ENCODE measurements around the gene CLTRN. TPM values are rescaled to one million over a fixed set of nuclear protein-coding genes. Genes with fewer than 3 reads are reported as not detected.

Gene CLTRN
- total and polyA plus RNA-seq, 2 of the 13 experiments (the other 11 are each of a cell fraction or from before 2014, with no cell fraction given), result 0.37 to 0.53 TPM

GRCh38 chrX:15623054-15623453 lies 41.6 kb downstream of the CLTRN start (continued):
- no peak for TF ChIP-seq SP4 (CRISPR knock-in tag; IDR thresholded peaks at IDR 0.05)
- no peak for TF ChIP-seq RORA (CRISPR knock-in tag; IDR thresholded peaks at IDR 0.05)
- no peak for TF ChIP-seq PAXIP1 (CRISPR knock-in tag; conservative IDR thresholded peaks at IDR 0.05)
- TF ChIP-seq, protein P1, sequence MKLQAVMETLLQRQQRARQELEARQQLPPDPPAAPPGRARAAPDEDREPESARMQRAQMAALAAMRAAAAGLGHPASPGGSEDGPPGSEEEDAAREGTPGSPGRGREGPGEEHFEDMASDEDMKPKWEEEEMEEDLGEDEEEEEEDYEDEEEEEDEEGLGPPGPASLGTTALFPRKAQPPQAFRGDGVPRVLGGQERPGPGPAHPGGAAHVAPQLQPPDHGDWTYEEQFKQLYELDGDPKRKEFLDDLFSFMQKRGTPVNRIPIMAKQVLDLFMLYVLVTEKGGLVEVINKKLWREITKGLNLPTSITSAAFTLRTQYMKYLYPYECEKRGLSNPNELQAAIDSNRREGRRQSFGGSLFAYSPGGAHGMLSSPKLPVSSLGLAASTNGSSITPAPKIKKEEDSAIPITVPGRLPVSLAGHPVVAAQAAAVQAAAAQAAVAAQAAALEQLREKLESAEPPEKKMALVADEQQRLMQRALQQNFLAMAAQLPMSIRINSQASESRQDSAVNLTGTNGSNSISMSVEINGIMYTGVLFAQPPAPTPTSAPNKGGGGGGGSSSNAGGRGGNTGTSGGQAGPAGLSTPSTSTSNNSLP (IDR thresholded peaks at IDR 0.05; ENCODE audit: low read depth, low read length), result no peak

DNA sequence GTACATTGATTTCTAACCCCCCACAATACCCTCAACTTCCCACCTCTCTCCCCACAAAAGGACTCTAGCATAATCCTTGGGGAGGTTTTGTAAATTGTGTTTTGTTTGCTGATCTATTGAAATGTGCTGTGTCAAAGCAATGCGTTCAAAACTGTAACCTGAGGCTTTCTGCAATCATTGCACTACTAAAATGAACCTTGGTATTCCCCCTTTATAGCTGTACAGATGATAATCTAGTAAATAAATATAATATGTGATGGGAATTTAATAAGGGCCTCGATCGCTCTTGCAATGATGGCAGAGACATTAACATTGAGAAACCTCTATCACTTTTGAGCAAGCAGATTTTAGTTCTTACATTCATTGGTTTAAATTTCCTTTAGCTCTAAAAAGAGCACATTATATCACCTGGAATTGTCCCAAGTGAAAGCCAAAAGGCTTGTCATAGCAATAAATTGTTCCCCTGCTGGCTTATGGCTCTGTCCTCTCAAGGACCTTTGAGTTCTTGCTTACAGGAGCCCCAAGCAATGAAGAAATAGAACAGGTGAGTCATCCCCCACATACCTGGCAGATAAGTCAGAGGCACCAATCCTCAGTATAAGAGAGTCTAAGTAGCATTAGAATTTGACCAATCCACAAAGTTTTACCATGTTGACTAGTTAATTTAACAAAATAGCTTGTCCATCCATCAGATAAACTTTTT lies 45.4 kb downstream of the CLTRN start:
- POLR2A ChIA-PET, result no interaction called here
- TF ChIP-seq FOSL2 (CRISPR knock-in tag; IDR thresholded peaks at IDR 0.05) (peak; percentile 36), ZFP37 (CRISPR knock-in tag; IDR thresholded peaks at IDR 0.05; ENCODE audit: borderline replicate concordance) (no peak)
- no peak overlapping the region for H2AFZ ChIP-seq (ENCODE audit: low read length)
- DNase-seq (ENCODE audit: low spot score) (no peak), ATAC-seq (no peak), FAIRE-seq (peak; percentile 12)
- intact Hi-C loops (cut with micrococcal nuclease; ENCODE audit: unreplicated experiment) (no loop called here), in situ Hi-C loops (cut with HindIII; ENCODE audit: extremely low pct_ligation_motif_present, low pct_unique_long_range_greater_than_20kb) (no loop called here)
- 44% methylated on average over 3 of the region's 3 CpGs for WGBS (ENCODE audit: low lambda C conversion rate)
- H3K36me3 ChIP-seq (replicated peaks in 1 of 2; ENCODE audit: control insufficient read depth in 1 of 2, insufficient read depth in 2 of 2, low read length in 2 of 2), result no peaks in the 10 kb centered on the region
- BruUV-seq (replicated peaks), result no TSS peak
- H3K27ac ChIP-seq (ENCODE audit: extremely low read length, insufficient read depth, low read length), result no peak overlapping the region
- no peaks in the 10 kb centered on the region for H3K79me2 ChIP-seq (ENCODE audit: insufficient read depth, low read length)
- no peaks in the 10 kb centered on the region for H3K4me1 ChIP-seq (ENCODE audit: insufficient read depth, low read length)
- H3K27me3 ChIP-seq (ENCODE audit: control insufficient read depth in 1 of 2, insufficient read depth in 2 of 2, low read length in 2 of 2), result no peaks in the 10 kb centered on the region
- H3K9ac ChIP-seq (ENCODE audit: insufficient read depth, low read depth, low read length), result no peak overlapping the region
- H3K4me2 ChIP-seq (ENCODE audit: low read depth, low read length), result no peak overlapping the region
- CTCF ChIA-PET (ENCODE audit: low intra/inter-chr PET ratio, low total read pairs), result no interaction called here
- H3K9me3 ChIP-seq (ENCODE audit: low read length), result no peaks in the 10 kb centered on the region
- no peak overlapping the region for H3K4me3 ChIP-seq (replicated peaks in 1 of 3; ENCODE audit: insufficient read depth in 1 of 3, low read depth in 2 of 3, low read length in 3 of 3)
- H4K20me1 ChIP-seq (ENCODE audit: insufficient read depth, low read length), result no peaks in the 10 kb centered on the region

Measured in HepG2 (cell line).